HEK293 (cell line): ENCODE data around the gene MPZL1.

ENCODE experiments used
- ZNF621 ChIP-seq: fragments of 450-650 bp; formaldehyde crosslinking; IDR thresholded peaks from 2 replicates; pipeline ENCODE4 v1.5.1; 2017; ENCODE audit warnings: missing biosample characterization, missing genetic modification characterization
- ZNF664 ChIP-seq: fragments of 450-650 bp; formaldehyde crosslinking; IDR thresholded peaks from 2 replicates; pipeline ENCODE4 v1.5.1; 2016; ENCODE audit warnings: missing biosample characterization, missing genetic modification characterization
- TF ChIP-seq, protein P1 (sequence below): sonication (generic); formaldehyde crosslinking; IDR thresholded peaks from 2 replicates; pipeline ENCODE4 v1.8.1; 2022; ENCODE audit warnings: mild to moderate bottlenecking, moderate library complexity, missing genetic modification reagents

DNA sequence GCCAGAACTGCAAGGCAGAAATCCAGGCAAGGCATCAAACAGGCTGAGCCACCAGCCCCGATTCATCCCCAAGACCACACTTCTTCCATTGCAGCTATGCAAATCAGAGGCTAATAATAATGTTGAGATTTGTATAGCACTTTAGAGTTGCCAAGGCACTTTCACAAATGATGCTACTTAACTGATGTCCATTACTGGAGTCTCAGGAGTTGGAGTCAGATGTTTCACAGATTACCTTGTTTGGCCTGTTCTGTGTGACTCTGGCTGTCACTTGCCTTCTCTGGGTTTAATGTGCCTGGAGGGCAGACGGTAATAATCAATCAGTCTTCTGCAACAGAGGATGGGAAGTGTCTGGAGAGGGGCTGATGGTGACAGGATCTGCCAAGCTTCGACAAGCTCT lies 40.8 kb upstream of the MPZL1 start:
- TF ChIP-seq, protein P1, sequence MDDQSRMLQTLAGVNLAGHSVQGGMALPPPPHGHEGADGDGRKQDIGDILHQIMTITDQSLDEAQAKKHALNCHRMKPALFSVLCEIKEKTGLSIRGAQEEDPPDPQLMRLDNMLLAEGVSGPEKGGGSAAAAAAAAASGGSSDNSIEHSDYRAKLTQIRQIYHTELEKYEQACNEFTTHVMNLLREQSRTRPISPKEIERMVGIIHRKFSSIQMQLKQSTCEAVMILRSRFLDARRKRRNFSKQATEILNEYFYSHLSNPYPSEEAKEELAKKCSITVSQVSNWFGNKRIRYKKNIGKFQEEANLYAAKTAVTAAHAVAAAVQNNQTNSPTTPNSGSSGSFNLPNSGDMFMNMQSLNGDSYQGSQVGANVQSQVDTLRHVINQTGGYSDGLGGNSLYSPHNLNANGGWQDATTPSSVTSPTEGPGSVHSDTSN (CRISPR knock-in tag): no peak
- TF ChIP-seq ZNF664 (tag by site-specific recombination) (no peak), ZNF621 (tag by site-specific recombination) (no peak)
